GM23338 (cell line): Measurements from ENCODE around the gene UNC5C. TPM values are rescaled to one million over a fixed set of nuclear protein-coding genes. Genes with fewer than 3 reads are reported as not detected.
A peak's percentile ranks its signal among the peaks of the same experiment; 100 is the strongest.

Experiments
- ATAC-seq: fragments of 200-7000 bp; cut with Tn5 transposase; 3 replicates; pipeline ENCODE4 v1.9.1; 2020
- DNase-seq: peaks from one replicate; pipeline ENCODE4 v3.0.0-alpha.2; 2015; ENCODE audit warnings: low spot score
- H2AFZ ChIP-seq: fragments of 200-600 bp; sonication (generic); 2 replicates; pipeline ENCODE4 v1.8.0; 2016; ENCODE audit warnings: antibody characterized with exemption, mild to moderate bottlenecking, moderate library complexity
- H3F3A ChIP-seq: fragments of 200-600 bp; sonication (generic); replicated peaks from 2 replicates; pipeline ENCODE4 v1.8.0; 2017; ENCODE audit warnings: antibody characterized with exemption, mixed run types, low read depth
- H3K27ac ChIP-seq: fragments of 200-600 bp; sonication (generic); 2 replicates; pipeline ENCODE4 v1.6.1; 2016; ENCODE audit warnings: low read depth
- H3K27me3 ChIP-seq: fragments of 200-600 bp; sonication (generic); 2 replicates; pipeline ENCODE4 v1.8.0; 2016; ENCODE audit warnings: mild to moderate bottlenecking, mixed run types, moderate library complexity; ENCODE audit not compliant: insufficient read depth
- H3K36me3 ChIP-seq: fragments of 200-600 bp; sonication (generic); 2 replicates; pipeline ENCODE4 v1.8.0; 2016; ENCODE audit warnings: mild to moderate bottlenecking; ENCODE audit not compliant: insufficient read depth
- H3K4me1 ChIP-seq: fragments of 200-600 bp; sonication (generic); 2 replicates; pipeline ENCODE4 v1.8.0; 2016; ENCODE audit warnings: mild to moderate bottlenecking, moderate library complexity; ENCODE audit not compliant: insufficient read depth
- H3K4me2 ChIP-seq: fragments of 200-600 bp; sonication (generic); 2 replicates; pipeline ENCODE4 v1.7.1; 2017; ENCODE audit warnings: mixed run types
- H3K4me3 ChIP-seq: fragments of 200-600 bp; sonication (generic); 2 replicates; pipeline ENCODE4 v1.6.1; 2016; ENCODE audit warnings: mixed run types
- H3K79me2 ChIP-seq: fragments of 200-600 bp; sonication (generic); replicated peaks from 2 replicates; pipeline ENCODE4 v1.8.0; 2017; ENCODE audit warnings: mild to moderate bottlenecking; ENCODE audit not compliant: insufficient read depth
- H3K9me2 ChIP-seq: fragments of 200-600 bp; sonication (generic); 2 replicates; pipeline ENCODE4 v1.8.0; 2017; ENCODE audit not compliant: insufficient read depth
- H4K20me1 ChIP-seq: fragments of 200-600 bp; sonication (generic); replicated peaks from 2 replicates; pipeline ENCODE4 v1.8.0; 2017; ENCODE audit warnings: mild to moderate bottlenecking; ENCODE audit not compliant: insufficient read depth
- H3K27ac Mint-ChIP-seq: 2 replicates; pipeline ENCODE4 v1.8.0; 2020; ENCODE audit warnings: inconsistent platforms, mild to moderate bottlenecking, moderate library complexity, mixed read lengths
- H3K27me3 Mint-ChIP-seq: 3 replicates; pipeline ENCODE4 v1.8.0; 2022; ENCODE audit warnings: low read depth, mild to moderate bottlenecking, moderate library complexity, mixed read lengths, inconsistent platforms; ENCODE audit not compliant: insufficient read depth, poor library complexity
- H3K36me3 Mint-ChIP-seq: 3 replicates; pipeline ENCODE4 v1.8.0; 2021; ENCODE audit warnings: low read depth, mild to moderate bottlenecking, inconsistent platforms, moderate library complexity, mixed read lengths
- H3K4me1 Mint-ChIP-seq: 3 replicates; pipeline ENCODE4 v1.8.0; 2020; ENCODE audit warnings: mild to moderate bottlenecking, inconsistent platforms, mixed read lengths
- H3K4me3 Mint-ChIP-seq: 3 replicates; pipeline ENCODE4 v1.8.0; 2021; ENCODE audit warnings: moderate library complexity, mild to moderate bottlenecking, inconsistent platforms, mixed read lengths
- H3K9me3 Mint-ChIP-seq: 3 replicates; pipeline ENCODE4 v1.8.0; 2020; ENCODE audit warnings: moderate library complexity, mild to moderate bottlenecking, inconsistent platforms, mixed read lengths
- CREB1 ChIP-seq: fragments of 250-450 bp; sonication (Bioruptor Pico); IDR thresholded peaks from 2 replicates; pipeline ENCODE4 v1.5.0; 2020; ENCODE audit warnings: low read depth, mild to moderate bottlenecking, moderate library complexity
- CTCF ChIP-seq, 2 experiments: fragments of 200-600 bp in 1 of 2; sonication (generic) in 1 of 2; conservative IDR thresholded peaks; 2 replicates each; pipeline versions ENCODE4 v1.5.1 to v1.6.1; 2016 to 2017; ENCODE audit warnings: antibody characterized with exemption in 2 of 2, low read depth in 2 of 2, mild to moderate bottlenecking in 2 of 2, moderate library complexity in 1 of 2
- ETS1 ChIP-seq: IDR thresholded peaks from 2 replicates; pipeline ENCODE4 v1.6.1; 2016; ENCODE audit warnings: antibody characterized with exemption
- EZH2 ChIP-seq: fragments of 200-600 bp; sonication (generic); IDR thresholded peaks from one replicate; pipeline ENCODE4 v1.8.0; 2017; ENCODE audit warnings: antibody characterized with exemption, mild to moderate bottlenecking, low read depth; ENCODE audit not compliant: unreplicated experiment
- EZH2phosphoT487 ChIP-seq: fragments of 200-600 bp; sonication (generic); IDR thresholded peaks from one replicate; pipeline ENCODE4 v1.8.1; 2018; ENCODE audit warnings: antibody characterized with exemption; ENCODE audit not compliant: unreplicated experiment
- NANOG ChIP-seq: IDR thresholded peaks from 2 replicates; pipeline ENCODE4 v1.6.1; 2016; ENCODE audit warnings: antibody characterized with exemption, borderline replicate concordance
- POLR2AphosphoS5 ChIP-seq: IDR thresholded peaks from 2 replicates; pipeline ENCODE4 v1.6.1; 2016; ENCODE audit warnings: antibody characterized with exemption, low read depth
- REST ChIP-seq: IDR thresholded peaks from one replicate; pipeline ENCODE4 v1.6.1; 2018; ENCODE audit warnings: antibody characterized with exemption; ENCODE audit not compliant: unreplicated experiment
- ZNF331 ChIP-seq: fragments of 250-450 bp; sonication (Bioruptor Pico); IDR thresholded peaks from 2 replicates; pipeline ENCODE4 v1.5.0; 2020; ENCODE audit warnings: low read depth, mild to moderate bottlenecking, moderate library complexity
- polyA plus RNA-seq: library from polyadenylated mRNA; unstranded; fragments of >200 nt; fragmentation: Nextera tagmentation; extraction: Ambion mirVana; gene quantifications from 2 replicates; pipeline ENCODE4 v1.2.1, GENCODE V29; 2016
- total RNA-seq: library from RNA; depleted of rRNA; stranded (reverse); fragments of >200 nt; shearing (Covaris generic); gene quantifications from 2 replicates; pipeline ENCODE4 v1.2.3, GENCODE V29; 2014

Gene UNC5C
- total and polyA plus RNA-seq, 2 experiments from 2014 or later: 0.08 to 0.21 TPM

GRCh38 chr4:95429416-95429815 lies 119.4 kb downstream of the UNC5C start (continued):
- no peak for TF ChIP-seq CTCF (conservative IDR thresholded peaks at IDR 0.05; ENCODE audit: low read depth in 2 of 2)
- no peak for TF ChIP-seq EZH2phosphoT487
- no peak for TF ChIP-seq REST
- TF ChIP-seq ETS1: no peak
- TF ChIP-seq EZH2: no peak

- H3K9me3 Mint-ChIP-seq: no peaks in the 10 kb centered on the region
- no peaks in the 10 kb centered on the region for H3F3A ChIP-seq
- H3K4me3 Mint-ChIP-seq: no peak overlapping the region
- H3K36me3 Mint-ChIP-seq: no peaks in the 10 kb centered on the region
- H4K20me1 ChIP-seq: no peaks in the 10 kb centered on the region
- H3K4me1 Mint-ChIP-seq: peaks cover 2% of the 10 kb centered on the region; the same call in 1 of the 3 replicates
- no peak overlapping the region for H3K27ac ChIP-seq
- no peak overlapping the region for H3K4me3 ChIP-seq
- no peaks in the 10 kb centered on the region for H3K79me2 ChIP-seq
- no peaks in the 10 kb centered on the region for H3K27me3 ChIP-seq
- H3K36me3 ChIP-seq: no peaks in the 10 kb centered on the region
- no peaks in the 10 kb centered on the region; the same call in 1 of the 2 replicates for H3K4me1 ChIP-seq
- H3K4me2 ChIP-seq: no peak overlapping the region
- ATAC-seq (no peak), DNase-seq (no peak)
- TF ChIP-seq NANOG (no peak), POLR2AphosphoS5 (no peak), ZNF331 (CRISPR knock-in tag) (no peak), CTCF (conservative IDR thresholded peaks at IDR 0.05; ENCODE audit: low read depth in 2 of 2) (no peak), ETS1 (no peak), CREB1 (CRISPR knock-in tag) (no peak), EZH2phosphoT487 (no peak)
- H3K27ac Mint-ChIP-seq: no peak overlapping the region
- H2AFZ ChIP-seq: peak overlapping the region; percentile 83; the same call in 1 of the 2 replicates
- H3K9me2 ChIP-seq: 0 out of 2 replicates have a peak, but pooled peaks cover 17% of the 10 kb centered on the region
- H3K27me3 Mint-ChIP-seq: no peaks in the 10 kb centered on the region
Measured at GRCh38 chr4:95428291-95429070, 120.3 kb downstream of the UNC5C start.
